Karpas-422 (cell line): ENCODE measurements around the gene TRAPPC10. TPM values are rescaled to one million over a fixed set of nuclear protein-coding genes. Genes with fewer than 3 reads are reported as not detected.
A peak's percentile ranks its signal among the peaks of the same experiment; 100 is the strongest.

ENCODE experiments used
- DNase-seq: peaks from one replicate; pipeline ENCODE4 v3.0.0-alpha.2; 2015
- H2AFZ ChIP-seq: fragments of 200-600 bp; sonication (generic); 2 replicates; pipeline ENCODE4 v1.6.1; 2014; ENCODE audit warnings: antibody characterized with exemption, low read length, mixed read lengths
- H3K27ac ChIP-seq: fragments of 200-600 bp; sonication (generic); 2 replicates; pipeline ENCODE4 v1.5.1; 2014; ENCODE audit warnings: mild to moderate bottlenecking, low read length, moderate library complexity
- H3K27me3 ChIP-seq: fragments of 200-600 bp; sonication (generic); 2 replicates; pipeline ENCODE4 v1.6.1; 2014; ENCODE audit warnings: low read length, mixed read lengths
- H3K36me3 ChIP-seq: fragments of 200-600 bp; sonication (generic); 2 replicates; pipeline ENCODE4 v1.6.1; 2014; ENCODE audit warnings: low read length, mixed read lengths; ENCODE audit not compliant: insufficient read depth
- H3K4me1 ChIP-seq: fragments of 200-600 bp; sonication (generic); 2 replicates; pipeline ENCODE4 v1.6.1; 2014; ENCODE audit warnings: mild to moderate bottlenecking, low read length, mixed read lengths
- H3K4me2 ChIP-seq: fragments of 200-600 bp; sonication (generic); 2 replicates; pipeline ENCODE4 v1.6.1; 2014; ENCODE audit warnings: low read length, low read depth, mild to moderate bottlenecking; ENCODE audit not compliant: poor library complexity, severe bottlenecking
- H3K4me3 ChIP-seq: fragments of 200-600 bp; sonication (generic); 2 replicates; pipeline ENCODE4 v1.5.1; 2014; ENCODE audit warnings: mild to moderate bottlenecking, antibody characterized with exemption, low read length, mixed read lengths
- H3K79me2 ChIP-seq: fragments of 200-600 bp; sonication (generic); 2 replicates; pipeline ENCODE4 v1.6.1; 2014; ENCODE audit warnings: mild to moderate bottlenecking, low read length, mixed read lengths
- H3K9ac ChIP-seq: fragments of 200-600 bp; sonication (generic); 2 replicates; pipeline ENCODE4 v1.6.0; 2014; ENCODE audit warnings: low read length
- H3K9me2 ChIP-seq: fragments of 200-600 bp; sonication (generic), shearing (Covaris generic); replicated peaks from 2 replicates; pipeline ENCODE4 v1.6.0; 2014; ENCODE audit warnings: mild to moderate bottlenecking, low read length, moderate library complexity; ENCODE audit not compliant: insufficient read depth
- H3K9me3 ChIP-seq: fragments of 300-700, 200-600 bp; sonication (generic); 2 replicates; pipeline ENCODE4 v1.6.1; 2014; ENCODE audit warnings: low read length, mixed read lengths
- H4K20me1 ChIP-seq: fragments of 200-600 bp; sonication (generic); 2 replicates; pipeline ENCODE4 v1.6.1; 2014; ENCODE audit warnings: mild to moderate bottlenecking, antibody characterized with exemption, low read length, low read depth; ENCODE audit not compliant: insufficient read depth
- total RNA-seq: library from RNA; depleted of rRNA; stranded (reverse); fragments of >200 nt; shearing (Covaris generic); gene quantifications from 2 replicates; pipeline ENCODE4 v1.2.3, GENCODE V29; 2014; ENCODE audit warnings: low replicate concordance; rRNA removed

The TRAPPC10 gene
- 24.0 and 40.3 TPM in 2 replicates for total RNA-seq

GRCh38 chr21:44011579-44012473 lies at the start of gene TRAPPC10:
TRAPPC10 (plus strand) TSS chr21:44012309; CDS start chr21:44012494, 185 bp downstream.
- Histone ChIP-seq H3K36me3 (no peaks in the 10 kb centered on the region), H3K27ac (peak within 1 kb of the TSS; percentile 26), H3K79me2 (peaks cover 51% of the 10 kb centered on the region), H3K4me1 (peaks cover 31% of the 10 kb centered on the region), H4K20me1 (peaks cover 16% of the 10 kb centered on the region), H3K4me3 (peak within 1 kb of the TSS; percentile 92), H2AFZ (no peak within 1 kb of the TSS; the same call in 1 of the 2 replicates), H3K9me2 (no peaks in the 10 kb centered on the region), H3K9me3 (no peaks in the 10 kb centered on the region), H3K9ac (peak within 1 kb of the TSS; percentile 94), H3K27me3 (no peaks in the 10 kb centered on the region), H3K4me2 (peak within 1 kb of the TSS; percentile 97)
- peak; percentile 94 for DNase-seq

- Histone ChIP-seq H3K4me2 (no peak overlapping the region), H3K27me3 (no peaks in the 10 kb centered on the region), H3K4me1 (no peaks in the 10 kb centered on the region), H2AFZ (no peak overlapping the region), H4K20me1 (no peaks in the 10 kb centered on the region), H3K9me2 (no peaks in the 10 kb centered on the region), H3K27ac (no peak overlapping the region), H3K9ac (no peak overlapping the region), H3K79me2 (no peaks in the 10 kb centered on the region), H3K9me3 (no peaks in the 10 kb centered on the region), H3K36me3 (no peaks in the 10 kb centered on the region), H3K4me3 (no peak overlapping the region)
- DNase-seq, result no peak
Observed at GRCh38 chr21:43965911-43966585, 46.1 kb upstream of the TRAPPC10 start.

- Histone ChIP-seq H3K9me3 (no peaks in the 10 kb centered on the region), H2AFZ (no peak overlapping the region), H3K4me1 (no peaks in the 10 kb centered on the region), H3K4me2 (no peak overlapping the region), H3K36me3 (peaks cover 3% of the 10 kb centered on the region; the same call in 1 of the 2 replicates), H3K27ac (no peak overlapping the region), H4K20me1 (no peaks in the 10 kb centered on the region), H3K9ac (no peak overlapping the region), H3K79me2 (no peaks in the 10 kb centered on the region), H3K9me2 (no peaks in the 10 kb centered on the region), H3K4me3 (no peak overlapping the region), H3K27me3 (no peaks in the 10 kb centered on the region)
- DNase-seq, result no peak
Observed at GRCh38 chr21:43966946-43967512, 45.1 kb upstream of the TRAPPC10 start.

GRCh38 chr21:43967981-43968380 lies 44.1 kb upstream of the TRAPPC10 start:
- H3K36me3 ChIP-seq, result peaks cover 3% of the 10 kb centered on the region; the same call in 1 of the 2 replicates

GRCh38 chr21:43968410-43969114 lies 43.5 kb upstream of the TRAPPC10 start:
- H3K27me3 ChIP-seq, result no peaks in the 10 kb centered on the region
- no peak overlapping the region for H3K4me2 ChIP-seq
- no peaks in the 10 kb centered on the region for H4K20me1 ChIP-seq
- no peak overlapping the region for H2AFZ ChIP-seq
- no peaks in the 10 kb centered on the region for H3K9me2 ChIP-seq
- no peaks in the 10 kb centered on the region for H3K4me1 ChIP-seq
- no peak overlapping the region for H3K4me3 ChIP-seq
- H3K27ac ChIP-seq, result no peak overlapping the region
- H3K36me3 ChIP-seq, result peaks cover 3% of the 10 kb centered on the region; the same call in 1 of the 2 replicates
- no peaks in the 10 kb centered on the region for H3K9me3 ChIP-seq
- H3K79me2 ChIP-seq, result no peaks in the 10 kb centered on the region
- DNase-seq, result no peak
- no peak overlapping the region for H3K9ac ChIP-seq

More at GRCh38 chr21:43967981-43968380, 44.1 kb upstream of the TRAPPC10 start:
- Histone ChIP-seq H3K4me1 (no peaks in the 10 kb centered on the region), H3K9me2 (no peaks in the 10 kb centered on the region), H3K9ac (no peak overlapping the region), H3K79me2 (no peaks in the 10 kb centered on the region), H3K4me3 (no peak overlapping the region), H3K27ac (no peak overlapping the region), H3K27me3 (no peaks in the 10 kb centered on the region), H3K9me3 (no peaks in the 10 kb centered on the region), H3K4me2 (no peak overlapping the region), H4K20me1 (no peaks in the 10 kb centered on the region), H2AFZ (no peak overlapping the region)
- DNase-seq, result no peak

- Histone ChIP-seq H3K4me3 (no peak overlapping the region), H3K27ac (no peak overlapping the region), H3K9me2 (no peaks in the 10 kb centered on the region), H3K4me1 (no peaks in the 10 kb centered on the region), H3K9ac (no peak overlapping the region), H3K9me3 (no peaks in the 10 kb centered on the region), H4K20me1 (no peaks in the 10 kb centered on the region), H3K4me2 (no peak overlapping the region), H2AFZ (no peak overlapping the region), H3K27me3 (no peaks in the 10 kb centered on the region), H3K79me2 (no peaks in the 10 kb centered on the region), H3K36me3 (peaks cover 3% of the 10 kb centered on the region; the same call in 1 of the 2 replicates)
- no peak for DNase-seq
Observed at GRCh38 chr21:43969115-43969444, 43.0 kb upstream of the TRAPPC10 start.

- H3K36me3 ChIP-seq, result peaks cover 3% of the 10 kb centered on the region; the same call in 1 of the 2 replicates
- no peaks in the 10 kb centered on the region for H3K9me3 ChIP-seq
- H2AFZ ChIP-seq, result no peak overlapping the region
- H3K9me2 ChIP-seq, result no peaks in the 10 kb centered on the region
- H3K4me1 ChIP-seq, result no peaks in the 10 kb centered on the region
- no peak for DNase-seq
- H3K9ac ChIP-seq, result no peak overlapping the region
- no peaks in the 10 kb centered on the region for H3K27me3 ChIP-seq
- H3K4me3 ChIP-seq, result no peak overlapping the region
- no peaks in the 10 kb centered on the region for H3K79me2 ChIP-seq
- H3K27ac ChIP-seq, result no peak overlapping the region
- H4K20me1 ChIP-seq, result no peaks in the 10 kb centered on the region
- H3K4me2 ChIP-seq, result no peak overlapping the region
Observed at GRCh38 chr21:43970551-43970950, 41.6 kb upstream of the TRAPPC10 start.
